OCI-LY3 (cell line): ENCODE measurements around the gene CDKN2D.
"Not testable (repeated sequence)": the region's sequence is repeated elsewhere in the genome, so short reads cannot be mapped to it uniquely, and the experiment has no call there.

ENCODE experiments used
- CTCF ChIP-seq: fragments of 200-600, 300-600 bp; sonication (generic); IDR thresholded peaks from 2 replicates; pipeline ENCODE4 v1.5.1; 2014; ENCODE audit warnings: antibody characterized with exemption, low read length, low read depth
- EZH2phosphoT487 ChIP-seq: fragments of 200-600 bp; shearing (Covaris generic); IDR thresholded peaks from 2 replicates; pipeline ENCODE4 v1.6.1; 2018; ENCODE audit warnings: antibody characterized with exemption, mixed run types, low read depth

DNA sequence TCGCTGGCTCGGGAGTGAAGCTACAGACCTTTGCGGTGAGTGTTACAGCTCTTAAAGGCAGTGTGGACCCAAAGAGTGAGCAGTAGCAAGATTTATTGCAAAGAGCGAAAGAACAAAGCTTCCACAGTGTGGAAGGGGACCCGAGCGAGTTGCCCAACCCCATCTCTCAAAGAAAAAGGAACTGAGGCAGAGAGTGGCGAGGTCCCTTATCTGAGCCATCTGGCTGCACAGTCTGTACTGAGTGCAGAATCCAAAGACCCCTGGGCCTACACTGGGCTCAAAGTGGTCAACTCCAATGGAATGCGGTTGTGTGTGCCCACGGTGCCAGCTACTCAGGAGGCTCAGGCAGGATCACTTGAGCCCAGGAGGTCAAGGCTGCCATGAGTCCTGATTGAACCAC lies 29.8 kb downstream of the CDKN2D start:
- not testable (repeated sequence) for TF ChIP-seq CTCF, EZH2phosphoT487
